GM10266 (cell line): Measurements from ENCODE around the gene VEZT.

Experiments used
- DNase-seq: peaks from one replicate; pipeline ENCODE4 v3.0.0; 2012; ENCODE audit errors: extremely low spot score
- CTCF ChIP-seq: IDR thresholded peaks from 2 replicates; pipeline ENCODE4 v1.5.1; 2012; ENCODE audit warnings: mild to moderate bottlenecking, low read depth; ENCODE audit not compliant: control insufficient read depth, insufficient read depth; ENCODE audit errors: missing control alignments

Gene VEZT

GRCh38 chr12:95244350-95244749, 26.7 kb downstream of the VEZT start:
- no peak for TF ChIP-seq CTCF
- no peak for DNase-seq

- DNase-seq, result no peak
- TF ChIP-seq CTCF, result no peak
Observed at GRCh38 chr12:95248095-95248494, 30.5 kb downstream of the VEZT start.

GRCh38 chr12:95248604-95249360, 31.2 kb downstream of the VEZT start:
- DNase-seq, result no peak
- no peak for TF ChIP-seq CTCF

GRCh38 chr12:95253386-95253785, 35.8 kb downstream of the VEZT start:
- no peak for DNase-seq
- no peak for TF ChIP-seq CTCF

- DNase-seq, result no peak
- TF ChIP-seq CTCF, result no peak
Observed at GRCh38 chr12:95257541-95257940, 39.9 kb downstream of the VEZT start.

GRCh38 chr12:95258151-95258550, 40.5 kb downstream of the VEZT start:
- DNase-seq, result no peak
- TF ChIP-seq CTCF, result no peak

GRCh38 chr12:95258803-95259202, 41.2 kb downstream of the VEZT start:
- TF ChIP-seq CTCF, result no peak
- DNase-seq, result no peak
